HG03103 (cell line): Measurements from ENCODE around the gene TMEM106B.
A peak's percentile ranks its signal among the peaks of the same experiment; 100 is the strongest.

Experiments used
- ATAC-seq: cut with Tn5 transposase; IDR thresholded peaks from one replicate; pipeline ENCODE4 v1.9.1; 2021; ENCODE audit warnings: low read depth; ENCODE audit not compliant: unreplicated experiment

The TMEM106B gene

GRCh38 chr7:12226756-12227155 is 15.7 kb downstream of the TMEM106B start:
- no peak for ATAC-seq

DNA sequence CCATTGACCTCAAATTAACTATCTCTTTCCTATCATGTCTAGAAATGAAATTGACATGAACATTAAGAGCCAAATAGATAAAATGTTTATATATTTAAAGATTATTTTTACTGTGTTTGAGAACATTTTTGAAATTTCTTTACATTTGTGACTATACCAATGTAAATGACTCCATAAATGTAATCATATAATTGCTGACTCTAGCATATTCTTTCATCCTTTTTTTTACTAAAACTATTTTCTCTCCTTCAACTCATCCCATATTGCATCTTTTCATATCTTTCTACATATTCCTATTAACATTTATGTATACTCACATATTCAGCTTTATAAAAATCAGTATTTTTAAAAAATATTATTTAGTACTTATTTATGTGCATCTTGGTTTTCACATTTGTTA is 16.9 kb downstream of the TMEM106B start:
- ATAC-seq: no peak

GRCh38 chr7:12229046-12229445 is 18.0 kb downstream of the TMEM106B start:
- no peak for ATAC-seq

DNA sequence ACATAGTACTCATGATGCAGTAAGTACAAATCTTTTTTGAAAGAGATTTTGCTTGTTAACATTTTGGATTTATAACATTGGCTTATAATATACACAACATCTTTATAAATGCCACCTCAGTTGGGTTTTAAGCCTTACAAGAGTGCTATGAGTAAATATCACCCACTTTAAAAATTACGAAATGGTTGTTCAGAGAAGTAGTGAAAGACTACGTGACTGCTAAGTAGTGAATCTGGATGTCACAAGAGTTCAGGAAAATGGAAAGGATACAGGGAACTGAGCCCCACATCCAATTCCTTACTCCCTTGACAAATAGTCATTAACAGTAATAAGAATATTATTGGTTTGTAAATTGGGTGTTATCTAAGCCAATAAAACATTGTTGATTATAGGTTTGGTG is 20.0 kb downstream of the TMEM106B start:
- ATAC-seq: no peak

- no peak for ATAC-seq
Observed at GRCh38 chr7:12233175-12233574, 22.1 kb downstream of the TMEM106B start.

GRCh38 chr7:12234334-12234865 is 23.3 kb downstream of the TMEM106B start:
- no peak for ATAC-seq

DNA sequence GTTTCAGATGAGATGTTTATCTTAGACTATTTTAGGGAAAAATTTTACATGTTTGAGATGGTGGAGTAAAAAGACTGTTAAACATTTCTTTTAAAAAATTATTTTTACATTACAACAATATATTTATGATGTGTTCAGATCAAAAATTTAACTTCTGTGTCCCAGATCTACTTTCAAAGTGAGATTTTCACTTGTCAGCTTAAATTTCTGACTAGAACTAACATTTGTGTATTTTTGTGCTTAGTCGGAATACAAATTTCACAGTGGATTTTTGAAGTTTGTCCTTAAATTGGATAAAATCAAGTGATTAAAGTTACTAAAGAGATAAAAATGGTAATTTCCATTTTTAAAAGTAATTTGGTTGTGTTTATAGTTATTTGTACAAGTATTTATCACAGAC is 24.9 kb downstream of the TMEM106B start:
- no peak for ATAC-seq

DNA sequence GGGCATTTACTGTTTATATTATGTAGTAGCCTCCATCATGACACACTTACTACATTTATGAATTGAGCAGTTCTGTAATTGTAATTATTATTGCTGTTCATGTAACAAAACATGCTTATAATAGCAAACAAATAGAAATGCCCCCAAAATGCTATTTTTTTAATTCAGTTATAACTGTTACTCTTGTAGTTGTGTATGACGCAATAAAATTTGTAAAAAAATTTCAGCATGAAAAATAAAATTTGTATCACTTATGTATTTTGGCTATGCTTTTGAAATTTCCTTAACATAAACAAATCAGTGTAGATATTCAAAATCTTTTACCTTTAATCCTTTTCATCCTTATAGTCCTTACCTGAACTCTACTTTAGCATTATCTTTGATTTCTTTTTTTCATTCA is 25.9 kb downstream of the TMEM106B start:
- no peak for ATAC-seq

DNA sequence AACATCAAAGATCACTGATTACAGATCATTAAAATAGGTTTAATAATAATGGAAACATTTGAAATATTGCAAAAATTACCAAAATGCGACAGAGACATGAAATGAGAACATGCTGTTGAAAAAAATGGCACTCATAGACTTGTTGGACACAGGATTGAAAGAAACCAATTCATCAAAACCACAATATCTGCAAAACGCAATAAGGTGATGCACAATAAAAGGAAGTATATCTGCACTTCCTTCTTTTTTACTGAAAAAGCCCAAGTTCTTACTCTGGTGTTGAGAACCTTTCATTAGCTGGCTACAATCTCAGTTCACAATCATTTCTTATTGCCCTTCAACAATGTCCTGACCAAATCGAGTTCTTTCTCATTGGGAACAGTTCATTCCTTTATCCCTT is 28.7 kb downstream of the TMEM106B start:
- ATAC-seq: no peak

DNA sequence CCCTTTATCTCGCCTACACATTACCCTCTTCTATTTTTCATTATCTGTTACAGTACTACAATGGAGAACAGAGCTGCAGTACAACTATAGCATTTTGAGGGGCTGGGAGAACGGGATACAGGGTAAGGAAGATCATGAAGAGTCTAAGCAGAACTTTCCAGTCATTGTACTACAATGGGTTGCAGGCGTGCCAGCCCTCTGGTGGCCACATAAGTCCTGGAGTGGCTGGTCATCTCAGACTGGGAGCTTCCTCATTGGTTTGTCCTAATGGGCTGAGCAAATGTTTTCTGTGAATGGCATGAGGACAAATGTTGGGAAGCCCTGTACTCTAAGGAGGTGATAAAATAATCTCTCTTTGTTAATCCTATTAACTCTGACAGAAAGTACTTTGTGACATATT is 33.0 kb downstream of the TMEM106B start:
- ATAC-seq: no peak

- no peak for ATAC-seq
Observed at GRCh38 chr7:12244694-12245093, 33.6 kb downstream of the TMEM106B start.

- no peak for ATAC-seq
Observed at GRCh38 chr7:12249706-12250105, 38.6 kb downstream of the TMEM106B start.

GRCh38 chr7:12250232-12250631 is 39.1 kb downstream of the TMEM106B start:
- no peak for ATAC-seq

- no peak for ATAC-seq
Observed at GRCh38 chr7:12256090-12256489, 45.0 kb downstream of the TMEM106B start.

DNA sequence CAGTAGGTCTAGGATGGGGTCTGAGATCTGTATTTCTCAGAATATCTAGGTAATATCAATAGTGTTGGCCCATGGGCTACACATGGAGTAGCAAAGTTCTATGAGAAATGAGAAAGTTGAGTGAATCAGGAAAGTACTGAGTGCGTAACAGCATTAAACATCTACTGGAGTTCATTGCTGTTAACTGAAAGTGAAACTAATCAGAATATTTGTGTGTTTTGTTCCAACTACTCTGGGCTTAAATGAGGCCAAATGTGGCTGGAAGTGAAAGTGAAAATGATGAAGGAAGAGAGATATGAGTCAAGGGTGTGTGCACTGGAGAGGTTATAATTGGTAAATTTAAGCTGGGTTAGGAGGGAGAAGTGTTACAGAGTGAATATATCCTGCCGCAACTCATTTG is 46.5 kb downstream of the TMEM106B start:
- peak; percentile 100 for ATAC-seq

DNA sequence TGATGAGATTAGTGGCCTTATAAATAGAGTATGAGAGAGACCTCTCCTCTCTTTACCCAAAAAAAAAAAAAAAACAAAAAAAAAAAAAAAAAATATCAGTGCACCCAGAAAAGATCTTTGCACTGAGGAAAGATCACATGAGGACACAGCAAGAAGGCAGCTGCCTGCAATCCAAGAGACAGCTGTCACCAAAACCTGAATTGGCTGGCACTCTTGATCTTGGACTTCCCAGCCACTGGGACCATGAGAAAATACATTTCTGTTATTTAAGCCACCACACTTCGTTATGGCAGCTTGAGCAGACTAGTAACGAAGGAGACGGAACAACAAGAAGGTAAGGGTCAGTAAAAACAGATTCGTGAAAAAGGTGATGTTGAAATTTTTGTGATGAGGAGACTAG is 47.0 kb downstream of the TMEM106B start:
- no peak for ATAC-seq

GRCh38 chr7:12267542-12267941 is 56.4 kb downstream of the TMEM106B start:
- no peak for ATAC-seq

DNA sequence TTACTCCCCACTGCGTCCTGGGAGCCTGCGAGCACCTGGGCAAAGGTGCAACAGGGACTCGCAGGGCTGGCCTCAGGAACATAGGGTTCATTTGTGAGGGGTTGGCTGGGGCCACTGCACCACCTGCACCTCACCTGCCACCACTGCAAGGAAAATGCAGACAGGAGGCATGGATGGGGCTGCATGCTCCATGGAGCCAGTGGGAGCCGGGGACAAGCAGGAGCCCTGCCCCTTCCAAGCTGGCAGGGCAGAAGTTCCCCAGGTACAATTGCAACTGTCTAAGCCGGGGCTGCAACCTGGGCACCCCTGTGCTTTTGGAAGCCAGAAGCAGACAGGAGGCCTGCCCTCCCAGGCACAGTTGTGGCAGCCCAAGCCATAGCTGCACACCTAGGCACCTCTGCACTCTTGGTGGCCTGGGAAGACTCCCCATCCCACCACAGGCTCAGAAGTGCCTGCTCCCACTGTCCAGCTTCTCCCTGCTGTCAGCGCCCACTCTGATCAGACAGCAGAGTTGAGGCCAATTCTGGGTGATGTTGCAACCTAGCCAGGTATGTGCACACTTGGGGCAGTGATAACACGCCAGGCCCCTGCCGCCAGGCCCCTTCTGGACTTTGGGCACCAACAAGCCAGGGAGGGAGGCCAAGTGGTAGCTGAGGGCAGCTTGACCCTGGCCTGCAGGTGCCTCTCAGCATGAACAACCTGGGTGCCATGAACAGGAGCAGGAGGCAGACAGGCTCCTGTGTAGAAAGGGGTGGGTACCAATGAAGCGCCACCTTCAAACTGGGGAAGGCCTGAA is 58.2 kb downstream of the TMEM106B start:
- no peak for ATAC-seq

DNA sequence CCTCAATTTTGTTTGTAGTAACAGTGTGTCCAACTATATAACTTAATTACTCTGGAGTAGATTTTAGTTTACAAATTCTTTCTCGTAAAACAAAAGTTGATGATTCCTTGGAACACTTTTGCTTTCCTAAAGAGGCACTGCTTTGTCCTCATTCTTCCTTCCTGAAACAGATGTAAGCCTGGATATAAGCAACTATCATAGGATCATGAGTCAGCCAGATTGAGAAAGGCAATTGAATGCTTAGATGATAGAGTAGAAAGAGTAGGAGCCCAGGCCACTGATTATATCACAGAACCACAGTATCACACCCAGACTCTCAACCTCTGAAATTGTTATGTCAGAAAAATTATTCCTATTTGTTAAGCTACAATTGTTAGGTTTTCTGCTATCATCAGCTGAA is 69.9 kb downstream of the TMEM106B start:
- ATAC-seq: no peak

- no peak for ATAC-seq
Observed at GRCh38 chr7:12287901-12288300, 76.8 kb downstream of the TMEM106B start.

DNA sequence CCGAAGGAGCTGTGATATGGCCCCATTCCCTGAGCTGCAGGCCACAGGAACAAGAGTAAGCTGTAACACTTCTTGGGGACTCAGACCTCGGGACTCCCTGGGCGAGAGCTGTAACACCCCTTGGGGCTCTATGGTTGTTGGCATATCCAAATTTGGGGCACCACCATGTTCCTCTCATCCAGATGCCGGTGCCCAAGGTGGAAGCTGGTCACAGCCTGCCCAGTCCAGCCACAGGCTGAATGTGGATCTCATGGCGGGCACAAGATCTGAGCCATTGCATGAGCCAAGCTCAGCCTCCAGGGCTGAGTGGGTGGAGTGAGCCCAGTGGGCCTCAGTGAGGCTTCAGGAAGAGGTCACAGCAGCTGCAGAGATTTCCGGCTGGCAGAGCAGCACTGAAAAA is 78.9 kb downstream of the TMEM106B start:
- no peak for ATAC-seq

DNA sequence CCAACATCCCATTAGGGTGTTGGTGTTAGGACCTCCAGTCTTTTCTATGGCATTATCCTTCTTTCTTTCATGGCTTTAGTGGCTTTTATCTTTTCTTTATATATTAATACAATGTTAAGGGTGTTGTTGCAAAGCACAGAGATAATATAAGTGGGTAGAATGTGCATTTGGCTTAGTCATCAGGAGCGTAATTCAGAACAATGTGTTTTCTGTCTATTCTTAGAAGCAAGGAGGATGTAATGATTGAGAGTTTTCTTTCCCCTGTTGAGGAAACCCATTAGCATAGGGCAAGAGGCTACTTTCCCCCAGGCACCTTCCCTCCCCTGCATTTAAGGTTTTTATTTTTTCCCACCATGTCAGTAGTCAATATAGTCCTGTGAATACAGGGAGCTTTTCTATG is 79.7 kb downstream of the TMEM106B start:
- ATAC-seq: no peak

- no peak for ATAC-seq
Observed at GRCh38 chr7:12291870-12292269, 80.8 kb downstream of the TMEM106B start.
